Gastrocnemius medialis (tissue), 4 donors: ENCODE measurements around the gene RANGRF. TPM values are rescaled to one million over a fixed set of nuclear protein-coding genes. Genes with fewer than 3 reads are reported as not detected.

Experiments
- ATAC-seq, 2 donors: fragments of 150-250 bp; one replicate each; pipeline ENCODE4 v1.9.1; 2016
- DNase-seq, 2 donors: peaks; one replicate each; pipeline ENCODE4 v3.0.0-alpha.2; 2019
- H3K27ac ChIP-seq, 4 donors: fragments of 200-600 bp; sonication (generic); 1 replicate in 1 of 4; 2 replicates in 3 of 4; pipeline ENCODE4 v1.5.1; 2016 to 2018; ENCODE audit warnings: mild to moderate bottlenecking in 2 of 4, moderate library complexity in 1 of 4
- H3K27me3 ChIP-seq, 3 donors: fragments of 200-600 bp; sonication (generic) in 2 of 3; 1 replicate in 1 of 3; 2 replicates in 2 of 3; pipeline versions ENCODE4 v1.5.1 to v1.6.0; 2016 to 2019; ENCODE audit warnings: mild to moderate bottlenecking in 1 of 3, moderate library complexity in 1 of 3
- H3K36me3 ChIP-seq, 2 donors: fragments of 200-600 bp; sonication (generic) in 1 of 2; one replicate each; pipeline ENCODE4 v1.5.1; 2017 to 2018
- H3K4me1 ChIP-seq, 2 donors: fragments of 200-600 bp; sonication (generic) in 1 of 2; one replicate each; pipeline ENCODE4 v1.5.1; 2016 to 2017; ENCODE audit warnings: mild to moderate bottlenecking in 2 of 2
- H3K4me3 ChIP-seq, 4 donors: fragments of 200-600 bp; sonication (generic) in 3 of 4; 1 replicate in 1 of 4; 2 replicates in 3 of 4; pipeline ENCODE4 v1.5.1; 2016 to 2019; ENCODE audit warnings: mild to moderate bottlenecking in 2 of 4
- H3K9me3 ChIP-seq, 3 donors: fragments of 200-600 bp; sonication (generic) in 2 of 3; 1 replicate in 1 of 3; 2 replicates in 2 of 3; pipeline ENCODE4 v1.5.1; 2016 to 2019
- POLR2A ChIP-seq, 2 donors: fragments of 450-650 bp; IDR thresholded peaks; one replicate each; pipeline ENCODE4 v1.6.1; 2017; ENCODE audit warnings: antibody characterized with exemption in 2 of 2, mild to moderate bottlenecking in 2 of 2, moderate library complexity in 2 of 2
- in situ Hi-C, 4 donors: fragments of 200-750 bp; cut with MboI; loops; one replicate each; pipeline versions ENCODE4 v1.15.0 to v1.8.0; 2017; ENCODE audit warnings: low sequenced_read_pairs in 4 of 4
- intact Hi-C: fragments of 100-400 bp; cut with DNase I; formaldehyde crosslinking; loops from one replicate; pipeline ENCODE4 v1.15.1; 2023; ENCODE audit warnings: low total_unique reads
- total RNA-seq, 4 donors: library from RNA; depleted of rRNA; stranded (reverse); fragments of >200 nt; gene quantifications; one replicate each; pipeline versions ENCODE4 v1.1.0 to v1.2.3, GENCODE V29; 2016
- TF ChIP-seq, protein P1 (sequence below), 5 experiments: fragments of 450-650 bp in 3 of 5; fragments of 200-600 bp in 2 of 5; sonication (generic) in 2 of 5; IDR thresholded peaks in 4 of 5; conservative IDR thresholded peaks in 1 of 5; 1 replicate in 4 of 5; 2 replicates in 1 of 5; pipeline ENCODE4 v1.5.1; 2016 to 2019; ENCODE audit warnings: antibody characterized with exemption in 5 of 5, mild to moderate bottlenecking in 3 of 5, moderate library complexity in 3 of 5

RANGRF gene
- total RNA-seq, 4 donors from 2014 or later, result 6.9 to 21.2 (median 15.4) TPM

DNA sequence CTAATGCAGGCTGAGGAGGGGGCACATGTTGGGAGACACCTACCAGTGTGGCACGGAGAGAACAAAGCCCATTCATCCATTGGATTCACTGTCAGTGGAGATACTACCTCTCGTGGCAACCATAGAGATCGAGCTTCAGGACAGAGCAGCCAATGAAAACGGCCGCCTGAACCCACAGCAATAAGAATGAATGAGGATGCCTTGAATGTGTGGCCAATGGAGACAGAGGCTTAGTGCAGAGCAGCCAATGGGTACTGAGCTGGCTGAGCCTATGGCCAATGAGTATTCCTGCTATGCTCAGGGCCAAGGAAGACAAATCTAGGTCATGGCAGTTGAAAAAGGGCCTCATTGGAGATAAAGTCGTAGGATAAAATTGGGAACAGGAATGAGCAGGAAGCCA lies 32.5 kb downstream of the RANGRF start:
- no peaks in the 10 kb centered on the region for H3K36me3 ChIP-seq
- no peak overlapping the region for H3K4me3 ChIP-seq
- ATAC-seq (no peak), DNase-seq (no peak)
- peaks cover 5 to 20% (median 13%) of the 10 kb centered on the region in 3 donors for H3K27me3 ChIP-seq
- intact Hi-C loops (no loop called here), in situ Hi-C loops (loop anchor here in 2 of 4 donors (25.0 kb wide), 1 partner anchor 234 kb away; the partner anchor contains the start of gene ALOX12B (in 2 of the 2))
- no peaks in the 10 kb centered on the region for H3K9me3 ChIP-seq
- H3K4me1 ChIP-seq, result peaks cover 0 to 3% of the 10 kb centered on the region in 2 donors
- TF ChIP-seq, protein P1, sequence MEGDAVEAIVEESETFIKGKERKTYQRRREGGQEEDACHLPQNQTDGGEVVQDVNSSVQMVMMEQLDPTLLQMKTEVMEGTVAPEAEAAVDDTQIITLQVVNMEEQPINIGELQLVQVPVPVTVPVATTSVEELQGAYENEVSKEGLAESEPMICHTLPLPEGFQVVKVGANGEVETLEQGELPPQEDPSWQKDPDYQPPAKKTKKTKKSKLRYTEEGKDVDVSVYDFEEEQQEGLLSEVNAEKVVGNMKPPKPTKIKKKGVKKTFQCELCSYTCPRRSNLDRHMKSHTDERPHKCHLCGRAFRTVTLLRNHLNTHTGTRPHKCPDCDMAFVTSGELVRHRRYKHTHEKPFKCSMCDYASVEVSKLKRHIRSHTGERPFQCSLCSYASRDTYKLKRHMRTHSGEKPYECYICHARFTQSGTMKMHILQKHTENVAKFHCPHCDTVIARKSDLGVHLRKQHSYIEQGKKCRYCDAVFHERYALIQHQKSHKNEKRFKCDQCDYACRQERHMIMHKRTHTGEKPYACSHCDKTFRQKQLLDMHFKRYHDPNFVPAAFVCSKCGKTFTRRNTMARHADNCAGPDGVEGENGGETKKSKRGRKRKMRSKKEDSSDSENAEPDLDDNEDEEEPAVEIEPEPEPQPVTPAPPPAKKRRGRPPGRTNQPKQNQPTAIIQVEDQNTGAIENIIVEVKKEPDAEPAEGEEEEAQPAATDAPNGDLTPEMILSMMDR (IDR thresholded peaks at IDR 0.05 in 4 of 5, conservative IDR thresholded peaks at IDR 0.05 in 1 of 5), result no peak
- no peak for TF ChIP-seq POLR2A (IDR thresholded peaks at IDR 0.05)
- H3K27ac ChIP-seq, result no peak overlapping the region

DNA sequence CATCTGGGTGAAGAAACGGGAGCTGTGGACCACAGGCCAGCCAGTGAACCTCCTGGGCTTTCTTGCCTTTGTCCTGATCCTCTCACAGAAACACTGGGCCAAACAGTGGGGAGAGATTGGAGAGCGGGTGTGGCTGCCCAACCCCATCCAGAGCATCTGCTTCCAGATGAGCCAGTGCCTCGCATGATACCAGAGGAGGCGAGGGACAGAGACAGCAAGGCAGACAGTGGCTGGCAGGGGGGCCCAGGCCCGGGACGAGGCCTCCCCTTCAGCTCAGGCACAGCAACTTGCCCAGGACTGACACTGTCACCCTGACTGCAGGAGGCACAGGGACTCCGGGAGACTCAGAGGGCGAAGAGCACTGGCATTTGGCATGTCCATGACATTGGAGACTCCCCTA lies 33.6 kb downstream of the RANGRF start:
- in situ Hi-C loops (loop anchor here in 2 of 4 donors (25.0 kb wide), 1 partner anchor 235 kb away; the partner anchor contains the start of gene ALOX12B (in 2 of the 2)), intact Hi-C loops (no loop called here)
- no peaks in the 10 kb centered on the region for H3K9me3 ChIP-seq
- H3K4me1 ChIP-seq, result peaks cover 0 to 10% of the 10 kb centered on the region in 2 donors
- H3K36me3 ChIP-seq, result no peaks in the 10 kb centered on the region
- no peak overlapping the region for H3K4me3 ChIP-seq
- TF ChIP-seq, protein P1 (IDR thresholded peaks at IDR 0.05 in 4 of 5, conservative IDR thresholded peaks at IDR 0.05 in 1 of 5), result no peak
- TF ChIP-seq POLR2A (IDR thresholded peaks at IDR 0.05), result no peak
- ATAC-seq (no peak), DNase-seq (no peak)
- H3K27ac ChIP-seq, result no peak overlapping the region
- peaks cover 7 to 30% (median 22%) of the 10 kb centered on the region in 3 donors for H3K27me3 ChIP-seq

DNA sequence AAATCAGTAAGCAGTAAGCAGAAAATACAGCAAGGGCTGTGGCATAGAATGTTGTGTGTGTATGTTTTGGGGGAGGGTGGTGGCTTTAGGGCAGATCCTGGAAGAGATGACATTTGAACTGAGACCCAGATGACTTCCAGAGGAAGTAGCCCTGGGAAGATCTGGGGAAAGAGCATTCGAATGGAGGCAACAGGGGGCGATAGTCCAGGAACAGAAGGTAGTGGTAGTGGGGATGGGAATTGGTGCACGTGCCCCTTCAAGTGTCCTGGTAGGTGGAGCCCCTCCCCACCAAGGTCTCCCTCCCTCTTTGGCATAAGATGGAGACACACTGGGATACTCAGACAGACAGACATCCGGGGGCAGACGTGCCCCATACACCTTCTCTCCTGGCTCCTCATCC lies 35.7 kb downstream of the RANGRF start:
- intact Hi-C loops (no loop called here), in situ Hi-C loops (loop anchor here in 2 of 4 donors (25.0 kb wide), 1 partner anchor 237 kb away; the partner anchor contains the start of gene ALOX12B (in 2 of the 2))
- H3K27me3 ChIP-seq, result peaks cover 7 to 34% (median 32%) of the 10 kb centered on the region in 3 donors
- ATAC-seq (no peak), DNase-seq (no peak)
- no peak overlapping the region for H3K27ac ChIP-seq
- TF ChIP-seq, protein P1 (IDR thresholded peaks at IDR 0.05 in 4 of 5, conservative IDR thresholded peaks at IDR 0.05 in 1 of 5), result no peak
- no peak for TF ChIP-seq POLR2A (IDR thresholded peaks at IDR 0.05)
- no peaks in the 10 kb centered on the region for H3K36me3 ChIP-seq
- H3K4me3 ChIP-seq, result no peak overlapping the region
- no peaks in the 10 kb centered on the region for H3K9me3 ChIP-seq
- peaks cover 0 to 13% of the 10 kb centered on the region in 2 donors for H3K4me1 ChIP-seq

DNA sequence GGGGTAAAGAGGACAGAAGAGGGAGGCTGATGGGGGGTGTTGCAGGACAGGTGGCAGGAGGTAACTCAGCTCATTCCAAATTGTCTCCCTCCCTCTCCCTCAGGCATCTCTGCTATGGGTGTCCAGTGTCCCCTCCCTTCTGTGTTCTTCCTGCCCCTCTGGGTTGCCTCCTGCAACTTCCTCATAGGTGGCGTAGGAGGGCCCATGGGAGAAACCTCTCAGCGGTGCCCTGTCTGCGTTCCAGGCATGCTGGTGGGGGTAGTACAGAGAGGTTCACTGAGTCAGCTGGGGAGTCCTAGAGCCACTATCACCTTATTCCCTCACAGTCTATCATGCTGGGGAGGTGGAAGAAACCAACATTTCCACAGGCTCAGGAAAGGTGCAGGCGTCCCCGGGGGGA lies 36.5 kb downstream of the RANGRF start:
- intact Hi-C loops (no loop called here), in situ Hi-C loops (loop anchor here in 2 of 4 donors (25.0 kb wide), 1 partner anchor 238 kb away; the partner anchor contains the start of gene ALOX12B (in 2 of the 2))
- H3K4me3 ChIP-seq, result no peak overlapping the region
- H3K36me3 ChIP-seq, result no peaks in the 10 kb centered on the region
- TF ChIP-seq, protein P1 (IDR thresholded peaks at IDR 0.05 in 4 of 5, conservative IDR thresholded peaks at IDR 0.05 in 1 of 5), result no peak
- TF ChIP-seq POLR2A (IDR thresholded peaks at IDR 0.05), result no peak
- H3K9me3 ChIP-seq, result no peaks in the 10 kb centered on the region
- H3K4me1 ChIP-seq, result peaks cover 0 to 13% of the 10 kb centered on the region in 2 donors
- H3K27ac ChIP-seq, result peak overlapping the region in 1 of 4 donors; percentile 60
- peaks cover 7 to 34% (median 32%) of the 10 kb centered on the region in 3 donors for H3K27me3 ChIP-seq
- no peak for ATAC-seq
- DNase-seq, result no peak
